GM12874 (cell line): ENCODE results near the gene DDX47.

ENCODE experiments used
- TF ChIP-seq, protein P1 (sequence below): IDR thresholded peaks from 2 replicates; pipeline ENCODE4 v1.5.1; 2011; ENCODE audit warnings: low read depth, mild to moderate bottlenecking, control low read depth, low read length, moderate library complexity; ENCODE audit not compliant: insufficient read depth

The DDX47 gene

DNA sequence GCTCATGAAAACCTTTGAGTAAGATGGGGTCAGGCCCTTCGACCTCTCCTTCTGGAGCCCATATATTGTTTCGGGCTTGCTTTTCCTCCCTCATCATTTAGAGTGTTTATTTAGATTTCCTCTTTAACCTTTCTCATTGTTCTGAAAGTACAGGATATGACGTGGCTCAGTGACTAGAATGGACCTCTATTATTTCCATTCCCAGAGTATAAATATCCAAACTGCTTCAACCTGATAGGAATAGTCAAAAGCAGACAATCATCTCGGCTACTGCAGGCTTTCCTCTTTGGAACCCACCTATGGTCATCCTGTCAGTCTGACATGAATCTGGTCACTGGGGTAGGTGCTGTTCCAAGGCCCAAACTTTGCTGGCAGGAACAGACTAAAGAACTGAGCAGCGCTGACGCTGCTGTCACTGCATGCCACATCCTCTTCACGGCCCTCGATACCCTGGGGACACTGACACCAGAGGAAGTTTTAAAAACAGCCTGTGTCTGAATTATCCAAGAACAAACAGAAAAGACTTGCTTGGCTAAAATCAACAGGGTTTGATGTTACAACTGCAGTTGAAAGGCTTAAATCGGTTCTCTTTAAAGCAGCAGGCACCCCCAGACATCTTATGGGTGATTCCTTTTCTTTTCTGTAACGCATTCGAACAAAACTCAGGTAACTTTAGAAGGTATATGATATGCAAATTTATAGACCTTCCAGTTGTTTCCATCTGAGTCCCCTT is 5.0 kb upstream of the DDX47 start:
- TF ChIP-seq, protein P1, sequence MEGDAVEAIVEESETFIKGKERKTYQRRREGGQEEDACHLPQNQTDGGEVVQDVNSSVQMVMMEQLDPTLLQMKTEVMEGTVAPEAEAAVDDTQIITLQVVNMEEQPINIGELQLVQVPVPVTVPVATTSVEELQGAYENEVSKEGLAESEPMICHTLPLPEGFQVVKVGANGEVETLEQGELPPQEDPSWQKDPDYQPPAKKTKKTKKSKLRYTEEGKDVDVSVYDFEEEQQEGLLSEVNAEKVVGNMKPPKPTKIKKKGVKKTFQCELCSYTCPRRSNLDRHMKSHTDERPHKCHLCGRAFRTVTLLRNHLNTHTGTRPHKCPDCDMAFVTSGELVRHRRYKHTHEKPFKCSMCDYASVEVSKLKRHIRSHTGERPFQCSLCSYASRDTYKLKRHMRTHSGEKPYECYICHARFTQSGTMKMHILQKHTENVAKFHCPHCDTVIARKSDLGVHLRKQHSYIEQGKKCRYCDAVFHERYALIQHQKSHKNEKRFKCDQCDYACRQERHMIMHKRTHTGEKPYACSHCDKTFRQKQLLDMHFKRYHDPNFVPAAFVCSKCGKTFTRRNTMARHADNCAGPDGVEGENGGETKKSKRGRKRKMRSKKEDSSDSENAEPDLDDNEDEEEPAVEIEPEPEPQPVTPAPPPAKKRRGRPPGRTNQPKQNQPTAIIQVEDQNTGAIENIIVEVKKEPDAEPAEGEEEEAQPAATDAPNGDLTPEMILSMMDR: no peak

DNA sequence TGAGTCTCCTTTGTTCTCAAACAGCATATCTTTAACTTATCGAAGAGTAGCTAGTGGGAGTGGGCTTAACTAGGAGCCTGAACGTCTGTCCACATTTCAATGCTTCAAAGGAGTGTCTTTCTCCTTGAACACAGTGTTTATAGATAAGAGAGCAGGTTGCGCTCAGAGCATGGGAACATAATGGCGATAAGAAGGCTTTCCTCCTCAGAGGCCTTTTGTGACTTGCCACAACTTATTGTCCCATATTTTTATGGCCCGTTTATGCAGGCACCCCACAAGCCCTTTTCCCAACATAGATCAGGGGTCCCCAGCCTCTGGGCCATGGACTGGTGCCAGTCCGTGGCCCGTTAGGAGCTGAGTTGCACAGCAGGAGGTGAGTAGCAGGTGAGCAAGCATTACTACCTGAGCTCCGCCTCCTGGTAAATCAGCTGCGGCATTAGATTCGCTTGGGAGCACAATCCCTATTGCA is 2.6 kb upstream of the DDX47 start:
- TF ChIP-seq, protein P1: no peak

DNA sequence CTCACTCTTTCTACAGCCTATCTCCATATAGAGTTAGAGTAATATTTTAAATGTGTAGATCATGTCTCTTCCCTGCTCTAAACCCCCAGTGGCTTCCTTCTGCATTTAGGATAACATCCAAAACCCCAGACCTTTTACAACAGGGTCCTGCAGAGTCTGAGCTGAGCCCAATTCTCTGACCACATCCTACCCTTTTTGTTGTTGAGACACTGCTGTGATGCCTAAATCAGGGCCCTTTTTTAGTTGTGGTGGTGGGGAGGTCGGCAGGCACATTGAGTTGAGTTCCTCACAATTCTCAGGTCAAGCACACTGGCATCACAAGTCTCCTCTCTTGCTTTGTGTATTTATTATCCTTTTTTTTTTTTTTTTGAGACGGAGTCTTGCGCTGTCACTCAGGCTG is 1.8 kb upstream of the DDX47 start:
- TF ChIP-seq, protein P1: no peak

DNA sequence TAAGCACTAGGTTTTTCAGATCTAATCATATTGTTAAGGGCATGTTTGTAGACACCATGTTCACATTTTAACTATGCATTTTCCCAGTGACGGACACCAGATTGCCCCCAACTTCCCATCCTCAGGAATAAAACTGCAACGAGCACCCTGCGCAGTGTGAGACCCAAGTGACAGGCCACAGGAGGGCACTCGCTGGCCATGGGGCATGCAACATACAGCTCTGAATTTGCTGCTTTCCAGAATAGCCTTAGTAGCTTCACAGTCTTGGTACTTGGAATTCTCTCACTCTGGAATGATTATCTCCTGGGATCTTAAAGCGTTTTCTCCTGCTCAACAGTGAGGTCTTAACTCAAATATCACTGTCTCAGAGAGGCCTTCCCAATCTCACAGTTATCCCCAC is 972 bp upstream of the DDX47 start:
- TF ChIP-seq, protein P1: no peak

DNA sequence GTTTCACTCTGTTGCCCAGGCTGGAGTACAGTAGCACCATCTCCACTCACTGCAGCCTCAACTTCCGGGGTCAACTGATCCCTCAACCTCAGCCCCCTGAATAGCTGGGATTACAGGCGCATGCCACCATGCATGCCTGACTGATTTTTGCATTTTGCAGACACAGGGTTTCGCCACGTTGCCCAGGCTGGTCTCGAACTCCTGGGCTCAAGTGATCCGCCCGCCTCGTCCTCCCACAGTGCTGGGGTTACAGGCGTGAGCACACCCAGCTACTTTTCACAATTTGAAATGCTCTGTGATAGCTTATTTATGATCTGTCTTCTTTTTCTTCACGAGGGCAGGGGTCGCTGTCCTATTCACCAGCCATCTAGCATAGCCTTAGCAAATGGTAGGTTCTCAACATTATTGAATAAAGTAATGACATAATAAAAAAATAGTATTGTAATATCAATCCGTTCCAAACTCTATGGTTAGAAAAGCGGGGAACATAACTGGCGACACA is 477 bp upstream of the DDX47 start:
- TF ChIP-seq, protein P1: no peak

DNA sequence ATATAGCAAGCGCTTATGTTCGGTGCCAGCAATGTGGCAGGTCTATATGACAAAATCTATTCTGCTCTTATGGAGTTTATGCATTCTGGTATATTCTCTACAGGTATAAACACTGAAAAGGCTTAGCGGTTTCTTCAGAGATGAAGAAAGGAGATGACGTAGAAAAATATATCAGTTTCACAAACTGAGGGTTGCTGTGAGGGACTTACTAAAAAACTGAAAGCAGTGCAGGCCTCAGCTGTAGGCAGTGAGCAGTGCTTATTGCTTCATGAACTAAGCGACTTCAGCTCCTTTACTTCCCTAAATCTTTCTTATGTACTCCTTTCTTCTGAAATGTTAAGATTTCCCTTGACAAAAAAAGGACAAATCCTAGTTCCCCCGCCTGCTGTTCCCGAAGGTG is 4.5 kb downstream of the DDX47 start:
- TF ChIP-seq, protein P1: no peak

DNA sequence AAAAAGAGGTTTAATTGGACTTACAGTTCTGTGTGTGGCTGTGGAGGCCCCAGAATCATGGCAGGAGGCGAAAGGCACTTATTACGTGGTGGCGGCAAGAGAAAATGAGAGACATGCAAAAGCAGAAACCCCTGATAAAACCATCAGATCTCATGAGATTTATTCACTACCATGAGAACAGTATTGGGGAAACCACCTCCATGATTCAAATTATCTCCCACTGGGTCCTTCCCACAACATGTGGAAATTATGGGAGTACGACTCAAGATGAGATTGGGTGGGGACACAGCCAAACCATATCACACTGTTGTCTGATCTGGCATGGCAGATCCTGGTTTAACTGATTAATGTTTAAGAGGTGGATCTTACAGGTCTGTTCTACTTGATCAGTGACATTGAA is 5.6 kb downstream of the DDX47 start:
- TF ChIP-seq, protein P1: no peak
